ENCODE results near the gene P2RX1.
A peak's percentile ranks its signal among the peaks of the same experiment; 100 is the strongest.

Gene P2RX1

GRCh38 chr17:3905017-3905520 is 11.2 kb downstream of the P2RX1 start:
- no peak for DNase-seq (ENCODE audit: low spot score)

DNA sequence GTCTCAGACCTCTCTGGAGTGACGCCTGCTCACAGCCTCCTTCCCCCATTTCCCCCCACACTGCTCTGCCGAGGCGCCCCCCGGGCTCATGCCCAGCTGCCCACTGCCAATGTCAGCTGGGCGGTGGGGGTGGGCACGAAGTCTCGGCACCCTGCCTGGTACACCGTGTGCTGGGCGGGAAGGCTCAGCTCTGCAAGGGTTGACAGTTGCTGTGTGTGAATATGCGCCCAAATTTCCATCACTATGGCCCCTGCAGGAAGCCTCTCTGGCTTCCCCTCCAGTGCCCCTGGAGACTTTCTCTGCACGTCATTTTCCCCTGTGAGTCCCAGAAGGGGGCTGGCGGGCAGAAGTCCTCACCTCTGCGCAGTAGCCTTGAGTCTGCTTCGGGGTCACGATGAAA is 11.8 kb downstream of the P2RX1 start:
- no peak for DNase-seq (ENCODE audit: low spot score)

- DNase-seq (ENCODE audit: low spot score), result no peak
Measured at GRCh38 chr17:3903881-3904290, 12.4 kb downstream of the P2RX1 start.

DNA sequence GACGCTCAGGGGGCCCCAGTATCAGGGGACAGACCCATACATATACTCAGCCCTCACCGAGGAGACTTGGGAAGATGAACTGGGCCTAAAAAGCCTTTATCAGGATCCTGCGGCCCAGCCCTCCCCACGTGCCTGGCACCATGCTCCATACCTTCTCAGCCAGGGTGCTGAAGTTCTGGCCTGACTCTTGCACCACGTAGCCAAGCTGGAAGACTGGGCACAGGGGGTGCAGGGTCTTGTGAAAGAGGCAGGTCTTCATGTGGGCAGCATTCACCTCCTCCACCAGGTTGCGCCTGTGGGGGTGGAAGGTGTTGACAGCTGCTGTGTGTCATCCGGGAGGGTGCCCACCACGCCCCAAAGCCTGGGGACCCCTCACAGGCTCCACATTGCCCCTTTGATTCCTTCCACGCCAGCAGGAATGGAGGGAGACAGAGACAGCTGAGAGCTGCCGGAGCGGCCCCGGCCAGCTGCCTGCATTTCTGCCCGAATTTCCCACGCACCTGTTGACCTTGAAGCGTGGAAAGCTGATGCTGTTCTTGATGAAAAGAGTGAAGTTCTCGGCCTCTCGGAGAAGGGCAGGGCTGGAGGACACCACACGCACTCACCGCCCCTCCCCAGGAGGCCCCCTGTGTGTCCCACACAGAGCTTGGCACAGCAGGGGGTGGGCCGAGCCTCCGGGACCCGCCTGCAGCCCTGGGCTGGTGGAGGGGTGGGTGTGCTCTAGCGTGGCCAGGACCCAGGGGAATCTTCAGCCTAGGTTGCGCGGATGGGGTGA is 13.0 kb downstream of the P2RX1 start:
- DNase-seq (ENCODE audit: low spot score), result no peak

GRCh38 chr17:3900646-3901045 is 15.6 kb downstream of the P2RX1 start:
- DNase-seq (ENCODE audit: low spot score), result no peak

DNA sequence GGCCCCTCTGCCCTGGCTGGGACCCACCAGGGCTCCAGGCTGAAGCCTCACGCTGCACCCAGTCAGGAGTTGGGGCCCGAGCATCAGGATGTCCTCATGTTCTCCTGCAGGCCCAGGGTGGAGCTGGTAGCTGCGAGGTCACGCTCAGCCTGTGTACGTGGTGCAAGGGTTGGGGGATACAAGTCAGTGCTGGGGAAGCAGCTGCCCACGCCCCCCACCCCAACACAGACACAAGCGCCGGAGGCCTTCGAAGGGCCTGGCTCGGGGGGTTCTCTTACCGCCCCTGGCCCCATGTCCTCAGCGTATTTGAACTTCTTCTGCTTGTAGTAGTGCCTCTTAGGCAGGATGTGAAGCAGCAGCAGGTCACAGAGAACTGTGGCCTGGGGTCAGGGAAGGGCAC is 18.5 kb downstream of the P2RX1 start:
- DNase-seq (ENCODE audit: low spot score), result no peak

- no peak for DNase-seq (ENCODE audit: low spot score)
Measured at GRCh38 chr17:3896968-3897235, 19.4 kb downstream of the P2RX1 start.

DNA sequence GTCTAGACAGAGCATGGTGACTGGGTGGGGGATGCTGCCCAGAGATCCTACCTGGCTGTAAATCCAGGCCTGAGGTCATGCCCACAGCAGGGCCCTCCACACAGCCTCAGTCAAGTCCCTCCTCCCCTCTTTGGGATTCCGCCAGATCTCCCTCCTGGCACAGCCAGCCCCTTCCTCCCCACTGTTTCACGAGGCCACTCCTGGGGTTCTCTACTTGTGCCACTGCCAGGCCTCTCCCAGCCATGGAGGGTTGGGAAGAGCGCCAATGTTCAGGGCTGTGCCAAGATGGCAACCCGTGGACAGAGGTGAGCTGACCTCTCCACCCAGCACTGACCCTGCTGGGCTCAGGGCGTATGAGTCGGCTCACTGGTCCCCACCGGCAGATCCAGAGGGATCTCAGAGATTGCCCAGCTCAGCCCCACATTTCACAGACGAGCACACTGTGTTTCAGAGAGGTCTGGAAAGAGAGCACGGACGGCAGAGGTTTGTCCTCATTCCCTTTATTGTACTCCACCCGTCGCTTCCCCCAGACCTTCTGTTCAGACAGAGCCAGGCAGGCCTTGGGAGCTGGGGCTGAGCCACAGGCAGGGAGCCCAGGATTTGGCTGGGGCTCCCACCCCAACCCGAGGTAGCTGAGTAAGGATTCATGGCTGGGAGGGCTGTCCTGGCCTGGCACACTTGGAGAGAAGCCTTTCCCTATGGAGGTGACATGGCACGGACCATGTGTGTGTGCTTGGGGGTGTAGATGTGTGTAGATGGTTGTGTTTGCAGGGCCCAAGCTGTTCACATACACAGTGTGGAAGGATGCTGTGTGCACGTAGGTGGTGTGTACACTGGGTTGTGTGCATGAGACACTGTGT is 19.9 kb downstream of the P2RX1 start:
- no peak for DNase-seq (ENCODE audit: low spot score)

- no peak for DNase-seq (ENCODE audit: low spot score)
Measured at GRCh38 chr17:3895354-3895753, 20.9 kb downstream of the P2RX1 start.

DNA sequence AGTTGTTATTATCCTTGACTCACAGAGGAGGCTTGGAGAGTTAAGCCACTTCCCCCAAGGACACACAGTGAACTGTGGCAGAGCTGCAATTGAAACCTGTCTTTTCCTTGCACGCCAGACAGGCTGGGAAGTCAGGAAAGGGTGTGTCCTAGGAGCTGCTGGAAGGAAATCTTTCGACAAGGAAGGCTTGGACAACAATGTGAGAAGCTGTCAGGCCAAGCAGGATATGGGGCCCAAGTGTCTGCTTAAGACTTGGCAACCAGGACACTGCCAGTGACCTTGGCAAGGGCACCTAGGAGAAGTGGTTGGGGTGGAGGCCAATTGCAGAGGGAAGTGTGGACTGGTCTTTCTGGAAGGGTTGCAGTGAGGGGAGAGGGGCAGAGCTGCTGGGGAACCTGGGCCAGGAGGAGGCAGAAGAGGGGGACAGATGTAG is 21.3 kb downstream of the P2RX1 start:
- DNase-seq (ENCODE audit: low spot score), result no peak

DNA sequence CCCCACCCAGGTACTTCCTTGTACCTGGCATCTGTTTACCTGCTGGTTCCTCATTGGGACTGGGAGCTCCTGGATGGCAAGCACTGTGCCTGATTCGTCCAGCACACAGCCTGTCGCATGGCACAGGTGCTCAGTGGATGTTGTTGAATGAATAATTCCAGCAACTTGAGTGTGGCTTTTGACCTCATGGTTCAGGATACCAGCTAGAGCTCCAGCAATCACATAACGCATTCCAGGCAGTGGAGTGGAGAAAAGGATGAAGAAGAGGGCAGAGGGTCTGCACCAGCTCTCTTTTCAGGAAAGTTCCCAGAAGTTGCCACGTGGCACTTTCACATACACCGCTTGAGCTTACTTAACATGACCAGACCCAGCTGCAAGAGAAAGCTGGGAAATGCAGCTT is 22.1 kb downstream of the P2RX1 start:
- DNase-seq (ENCODE audit: low spot score), result no peak

GRCh38 chr17:3893720-3894116 is 22.5 kb downstream of the P2RX1 start:
- DNase-seq (ENCODE audit: low spot score), result no peak

DNA sequence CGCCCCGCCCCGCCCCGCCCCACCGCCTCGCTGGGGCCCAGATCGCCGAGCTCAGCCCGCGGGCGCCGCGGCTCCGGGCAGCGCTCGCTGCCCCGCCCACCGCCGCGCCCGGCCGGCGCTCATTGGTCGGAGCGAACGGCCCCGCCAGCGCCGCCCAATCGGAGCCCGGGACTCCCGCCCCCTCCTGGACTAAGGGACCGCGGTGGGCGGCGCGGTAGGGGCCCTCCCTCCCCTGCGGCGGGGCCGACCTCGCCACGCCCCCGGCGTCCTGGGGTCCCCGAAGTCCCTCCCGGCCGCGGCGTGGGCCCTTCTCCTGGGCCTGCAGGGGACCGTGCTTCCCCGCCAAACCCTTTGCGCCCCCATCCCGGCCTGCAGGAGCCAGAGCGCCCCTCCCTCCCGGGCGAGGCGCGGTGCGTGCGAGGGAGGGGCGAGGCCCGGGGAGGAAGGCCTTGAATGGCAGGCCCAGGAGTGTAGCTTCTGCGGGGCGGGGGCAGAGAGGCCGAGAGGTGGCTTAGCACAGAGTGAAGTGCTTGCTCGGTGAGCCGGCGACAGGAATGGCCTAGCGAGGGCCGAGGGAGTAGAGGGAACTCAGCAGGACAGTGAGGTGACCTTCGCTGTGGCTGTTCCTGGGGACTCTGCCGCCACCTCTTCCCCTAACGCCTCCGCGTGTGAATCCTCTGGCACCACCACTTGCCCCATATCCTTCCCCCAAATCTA is 23.1 kb downstream of the P2RX1 start, which contains the start of gene CAMKK1:
TSS of gene CAMKK1 (minus strand) at position 51 of the 717 bp plus-strand sequence. CDS start 7,366 bp downstream, outside the sequence.
- peak; percentile 99 for DNase-seq (ENCODE audit: low spot score)

DNA sequence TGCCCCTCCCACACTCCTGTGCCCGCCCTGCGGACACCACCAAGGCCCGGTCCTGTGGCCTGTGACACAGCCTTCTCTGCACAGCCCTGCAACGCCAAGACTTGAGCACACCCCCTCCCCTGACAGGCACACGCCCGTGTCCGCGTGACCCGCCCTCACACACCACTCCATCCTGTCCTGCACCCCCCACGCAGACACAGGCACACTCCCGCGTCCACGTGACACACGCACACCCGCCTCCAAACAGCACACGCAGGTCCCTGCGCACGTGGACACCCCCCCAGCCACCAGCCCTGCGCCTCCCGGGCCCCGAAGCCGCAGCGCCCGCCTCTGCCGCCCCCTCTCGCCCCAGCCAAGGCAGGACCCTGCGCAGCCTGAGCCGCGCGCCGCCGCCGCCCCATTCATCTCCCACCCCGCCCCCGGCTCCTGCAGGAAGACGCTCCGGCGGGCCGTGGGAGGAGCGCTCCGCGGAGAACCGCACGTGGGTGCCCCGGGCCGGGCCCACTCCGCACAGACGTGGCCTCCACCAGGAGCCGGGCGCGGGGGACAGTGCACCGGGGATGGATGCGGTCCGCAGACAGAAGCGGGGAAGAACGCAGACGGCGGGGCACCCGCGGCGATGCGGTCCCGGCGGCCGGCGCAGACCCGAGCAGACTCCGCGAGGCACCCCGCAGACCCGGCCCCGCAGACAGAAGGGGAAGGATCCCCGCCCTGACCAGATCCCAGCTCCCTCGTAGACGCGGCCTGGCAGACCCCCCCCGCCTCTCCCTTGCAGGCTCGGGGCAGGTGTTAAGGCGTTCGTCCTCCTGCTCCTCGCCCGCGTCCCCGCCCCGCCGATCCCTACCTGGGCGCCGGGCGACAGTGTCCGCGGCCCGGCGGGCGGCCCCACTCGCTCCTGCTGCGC is 23.9 kb downstream of the P2RX1 start:
- DNase-seq (ENCODE audit: low spot score), result peak; percentile 83

- no peak for DNase-seq (ENCODE audit: low spot score)
Measured at GRCh38 chr17:3891626-3892094, 24.6 kb downstream of the P2RX1 start.

GRCh38 chr17:3890878-3891219 is 25.4 kb downstream of the P2RX1 start:
- DNase-seq (ENCODE audit: low spot score), result no peak

DNA sequence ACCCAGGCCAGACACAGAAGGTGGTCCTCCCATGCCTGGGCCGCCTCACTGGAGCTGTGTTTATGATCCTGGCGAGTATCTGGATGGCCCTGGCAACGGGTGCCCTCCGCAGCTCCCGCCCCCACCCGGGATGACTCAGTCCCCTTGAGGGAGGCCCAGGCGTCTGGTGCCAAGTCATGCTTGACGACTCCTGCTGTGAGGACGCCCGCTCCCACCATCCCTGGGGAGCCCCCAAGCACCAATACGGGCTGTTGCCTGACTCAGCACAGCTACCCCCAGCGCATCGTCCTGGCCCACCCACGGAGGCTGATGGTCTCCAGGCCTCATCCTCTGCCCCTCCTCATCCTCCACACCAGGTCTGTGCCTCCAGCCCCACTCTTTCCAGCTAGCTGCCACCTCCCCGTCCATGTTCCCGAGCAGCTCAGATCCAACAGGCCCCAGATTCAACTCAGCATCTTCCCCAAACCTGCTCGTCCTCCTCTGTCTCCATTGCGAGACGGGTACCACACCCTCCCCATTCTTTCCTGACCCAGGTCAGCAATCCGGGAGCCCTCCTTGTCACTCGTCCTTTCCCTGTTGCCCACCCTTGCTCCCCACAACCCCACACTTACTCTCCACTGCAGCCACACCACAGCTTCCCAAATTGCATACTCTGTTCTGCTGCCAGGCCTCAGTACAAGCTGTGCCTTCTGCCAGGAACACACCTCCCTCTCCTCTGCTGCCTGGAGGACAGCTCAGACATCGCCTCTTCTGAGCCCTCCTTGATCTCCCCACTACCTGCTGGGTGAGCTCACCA is 26.0 kb downstream of the P2RX1 start:
- peak; percentile 95 for DNase-seq (ENCODE audit: low spot score)

DNA sequence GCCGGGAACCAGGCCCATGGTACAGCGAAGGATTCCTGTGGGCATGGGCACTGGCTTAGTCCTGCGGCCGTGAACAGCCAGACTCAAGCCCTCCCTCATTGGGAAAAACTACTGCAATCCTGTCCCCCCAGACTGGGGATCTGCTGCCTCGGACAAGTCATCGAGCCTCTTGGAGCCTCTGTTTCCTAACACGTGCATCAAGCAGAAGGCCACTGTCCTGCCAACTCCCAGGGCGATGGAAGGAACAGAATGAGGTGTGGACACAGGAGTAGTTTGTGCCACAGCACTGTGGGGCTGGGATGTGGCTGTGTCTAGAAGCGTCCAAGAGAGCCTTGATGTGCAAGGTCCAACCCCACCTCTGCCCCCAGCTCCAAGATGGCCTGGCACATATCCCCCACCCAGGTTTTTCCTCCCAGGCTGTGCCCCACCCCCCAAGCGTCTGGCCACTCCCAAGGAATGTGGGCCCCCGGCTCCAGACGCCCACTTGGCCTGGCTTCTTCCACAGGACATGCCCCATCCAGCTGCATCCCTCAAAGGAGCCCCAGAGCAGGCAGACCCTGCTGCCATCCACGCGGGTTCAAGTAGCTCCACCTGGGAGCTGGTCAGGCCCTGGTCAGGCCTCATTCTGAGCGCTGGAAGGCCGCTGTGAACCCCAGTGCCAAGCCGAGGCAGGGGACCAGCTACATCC is 26.8 kb downstream of the P2RX1 start:
- DNase-seq (ENCODE audit: low spot score), result no peak

DNA sequence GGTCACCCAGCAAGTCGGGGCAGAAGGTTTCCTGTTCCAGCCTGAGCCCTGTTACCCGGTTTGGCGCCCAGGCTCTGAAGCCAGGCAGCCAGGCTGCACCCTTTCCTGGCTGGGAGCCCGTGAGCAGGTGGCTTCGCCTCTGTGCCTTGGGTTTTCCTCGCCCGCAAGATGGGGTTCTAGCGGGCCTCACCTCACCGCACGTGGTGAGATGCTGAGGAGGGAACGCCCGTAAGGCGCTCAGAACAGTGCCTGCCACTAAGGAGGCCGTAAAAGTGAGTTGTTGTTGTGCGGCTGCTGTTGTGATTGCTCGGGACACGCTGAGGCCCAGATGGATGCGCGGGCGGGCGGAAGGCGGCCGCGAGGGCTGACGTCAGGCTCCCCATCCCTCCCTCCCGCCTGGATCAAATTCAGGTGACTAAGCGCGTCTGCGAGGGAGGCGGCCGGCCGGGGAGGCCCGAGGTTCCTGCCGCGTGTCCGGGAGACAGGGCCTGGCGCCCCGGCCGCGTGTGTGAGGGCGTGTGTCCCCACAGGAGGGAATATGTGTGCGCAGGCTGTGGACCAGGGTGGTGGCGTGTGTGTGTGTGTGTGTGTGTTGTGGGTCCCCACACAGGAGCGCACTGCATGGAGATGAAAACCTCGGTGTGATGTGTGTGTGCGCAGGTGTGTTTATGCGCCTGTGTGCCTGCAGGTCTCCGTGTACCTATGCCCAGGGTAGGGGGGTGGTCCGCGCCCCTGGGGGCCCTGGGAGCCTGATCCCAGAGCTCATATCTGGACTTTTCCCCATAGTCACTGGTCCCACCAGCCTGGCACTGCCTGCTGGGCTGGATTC is 27.7 kb downstream of the P2RX1 start:
- peak; percentile 90 for DNase-seq (ENCODE audit: low spot score)

Data from AG08396 (cell line).